GM18526 (cell line): Measurements from ENCODE around the gene DENND2A.

Source experiments
- POLR2A ChIP-seq: IDR thresholded peaks from 3 replicates; pipeline ENCODE4 v1.6.1; 2011; ENCODE audit not compliant: insufficient read length; ENCODE audit errors: extremely low read depth

DENND2A gene

GRCh38 chr7:140557069-140557468 lies 83.5 kb downstream of the DENND2A start:
- no peak for TF ChIP-seq POLR2A

- no peak for TF ChIP-seq POLR2A
These were observed 88.4 kb downstream of the DENND2A start for GRCh38 chr7:140552240-140552679.

- no peak for TF ChIP-seq POLR2A
These were observed 89.0 kb downstream of the DENND2A start for GRCh38 chr7:140551355-140552239.

- TF ChIP-seq POLR2A = no peak
These were observed 93.7 kb downstream of the DENND2A start for GRCh38 chr7:140546947-140547346.

GRCh38 chr7:140544388-140544826 lies 96.2 kb downstream of the DENND2A start:
- TF ChIP-seq POLR2A = no peak

GRCh38 chr7:140542228-140542603 lies 98.4 kb downstream of the DENND2A start:
- TF ChIP-seq POLR2A = no peak

- TF ChIP-seq POLR2A = no peak
These were observed 98.9 kb downstream of the DENND2A start for GRCh38 chr7:140541513-140542227.

- TF ChIP-seq POLR2A = no peak
These were observed 99.5 kb downstream of the DENND2A start for GRCh38 chr7:140541176-140541512.

- TF ChIP-seq POLR2A = no peak
These were observed 100.4 kb downstream of the DENND2A start for GRCh38 chr7:140540136-140540777.

GRCh38 chr7:140539461-140539860 lies 101.2 kb downstream of the DENND2A start:
- no peak for TF ChIP-seq POLR2A

- no peak for TF ChIP-seq POLR2A
These were observed 102.7 kb downstream of the DENND2A start for GRCh38 chr7:140537750-140538482.

GRCh38 chr7:140534743-140535142 lies 105.9 kb downstream of the DENND2A start:
- TF ChIP-seq POLR2A = no peak

GRCh38 chr7:140533394-140533872 lies 107.2 kb downstream of the DENND2A start:
- no peak for TF ChIP-seq POLR2A

- TF ChIP-seq POLR2A = no peak
These were observed 113.6 kb downstream of the DENND2A start for GRCh38 chr7:140526787-140527664.
